CD14-positive monocyte (primary cell): ENCODE measurements around the gene SLC22A7. TPM values are rescaled to one million over a fixed set of nuclear protein-coding genes. Genes with fewer than 3 reads are reported as not detected.

Experiments used
- DNase-seq, 3 donors: peaks; one replicate each; pipeline ENCODE4 v3.0.0-alpha.2; 2011 to 2022
- H2AFZ ChIP-seq: 2 replicates; pipeline ENCODE4 v1.6.0; 2012; ENCODE audit warnings: mild to moderate bottlenecking, low read depth, low read length, inconsistent platforms; ENCODE audit not compliant: insufficient read depth, poor library complexity, severe bottlenecking
- H3K27ac ChIP-seq, 2 donors: 1 replicate in 1 of 2; 2 replicates in 1 of 2; pipeline ENCODE4 v1.5.1; 2012 to 2013; ENCODE audit warnings: low read length in 2 of 2, control low read depth in 1 of 2, inconsistent platforms in 1 of 2, low read depth in 1 of 2, mild to moderate bottlenecking in 1 of 2
- H3K27me3 ChIP-seq, 2 donors: one replicate each; pipeline versions ENCODE4 v1.6.0 to v1.6.1; 2011 to 2013; ENCODE audit warnings: low read length in 2 of 2; ENCODE audit not compliant: control insufficient read depth in 2 of 2, insufficient read depth in 2 of 2
- H3K36me3 ChIP-seq, 2 donors: replicated peaks in 1 of 2; 1 replicate in 1 of 2; 2 replicates in 1 of 2; pipeline versions ENCODE4 v1.5.1 to v1.6.1; 2012 to 2013; ENCODE audit warnings: low read length in 2 of 2, control low read depth in 1 of 2, inconsistent platforms in 1 of 2, mild to moderate bottlenecking in 1 of 2; ENCODE audit not compliant: insufficient read depth in 2 of 2, control insufficient read depth in 1 of 2
- H3K4me1 ChIP-seq, 2 donors: 1 replicate in 1 of 2; 2 replicates in 1 of 2; pipeline versions ENCODE4 v1.5.1 to v1.6.1; 2012 to 2013; ENCODE audit warnings: low read length in 2 of 2, control low read depth in 1 of 2, inconsistent platforms in 1 of 2, mild to moderate bottlenecking in 1 of 2, moderate library complexity in 1 of 2; ENCODE audit not compliant: insufficient read depth in 2 of 2, control insufficient read depth in 1 of 2
- H3K4me2 ChIP-seq: replicated peaks from 2 replicates; pipeline ENCODE3; 2012; ENCODE audit warnings: low read length, moderate library complexity, mild to moderate bottlenecking; ENCODE audit not compliant: poor library complexity, severe bottlenecking; ENCODE audit errors: extremely low read depth
- H3K4me3 ChIP-seq, 3 experiments: fragments of 200-600 bp in 1 of 3; sonication (generic) in 1 of 3; replicated peaks in 1 of 3; 1 replicate in 2 of 3; 2 replicates in 1 of 3; pipeline ENCODE4 v1.5.1; 2011 to 2013; ENCODE audit warnings: low read length in 3 of 3, mild to moderate bottlenecking in 3 of 3, control low read depth in 2 of 3, low read depth in 2 of 3, inconsistent platforms in 1 of 3, moderate library complexity in 1 of 3
- H3K79me2 ChIP-seq: 2 replicates; pipeline ENCODE4 v1.6.0; 2012; ENCODE audit warnings: mild to moderate bottlenecking, control low read depth, inconsistent platforms, low read length, moderate library complexity; ENCODE audit not compliant: insufficient read depth
- H3K9ac ChIP-seq: 2 replicates; pipeline ENCODE4 v1.6.0; 2017; ENCODE audit warnings: low read length, mild to moderate bottlenecking; ENCODE audit not compliant: insufficient read depth, poor library complexity, severe bottlenecking
- H3K9me3 ChIP-seq, 2 donors: replicated peaks in 1 of 2; 1 replicate in 1 of 2; 2 replicates in 1 of 2; pipeline versions ENCODE4 v1.5.1 to v1.6.1; 2012 to 2013; ENCODE audit warnings: low read length in 2 of 2, control low read depth in 1 of 2; ENCODE audit not compliant: control insufficient read depth in 1 of 2, insufficient read depth in 1 of 2
- H4K20me1 ChIP-seq: 2 replicates; pipeline ENCODE4 v1.6.0; 2012; ENCODE audit warnings: mild to moderate bottlenecking, low read length, control low read depth, moderate library complexity; ENCODE audit not compliant: insufficient read depth
- H3K27ac Mint-ChIP-seq, 7 donors: one replicate each; pipeline ENCODE4 v1.8.0; 2020; ENCODE audit warnings: mild to moderate bottlenecking in 7 of 7, mixed read lengths in 7 of 7, moderate library complexity in 6 of 7, inconsistent platforms in 2 of 7
- H3K27me3 Mint-ChIP-seq, 3 donors: one replicate each; pipeline ENCODE4 v1.8.0; 2021 to 2022; ENCODE audit warnings: low read depth in 3 of 3, mild to moderate bottlenecking in 3 of 3, mixed read lengths in 3 of 3, moderate library complexity in 3 of 3, inconsistent platforms in 1 of 3
- H3K36me3 Mint-ChIP-seq, 2 donors: one replicate each; pipeline ENCODE4 v1.8.0; 2020; ENCODE audit warnings: mixed read lengths in 2 of 2, inconsistent platforms in 1 of 2, mild to moderate bottlenecking in 1 of 2
- H3K4me1 Mint-ChIP-seq: one replicate; pipeline ENCODE4 v1.8.0; 2020; ENCODE audit warnings: mild to moderate bottlenecking, mixed read lengths
- H3K4me3 Mint-ChIP-seq, 2 donors: one replicate each; pipeline ENCODE4 v1.8.0; 2020; ENCODE audit warnings: mild to moderate bottlenecking in 2 of 2, mixed read lengths in 2 of 2, moderate library complexity in 1 of 2
- H3K9me3 Mint-ChIP-seq, 7 donors: one replicate each; pipeline ENCODE4 v1.8.0; 2020 to 2022; ENCODE audit warnings: mixed read lengths in 7 of 7, mild to moderate bottlenecking in 6 of 7, moderate library complexity in 6 of 7, inconsistent platforms in 2 of 7
- CTCF ChIP-seq: fragments of 200-600 bp; IDR thresholded peaks from one replicate; pipeline ENCODE4 v1.8.0; 2022; ENCODE audit warnings: antibody characterized with exemption, mild to moderate bottlenecking
- WGBS: methylation state at CpG from one replicate; pipeline ENCODE4 v1.1.5; 2013; ENCODE audit warnings: missing lambda C conversion rate; ENCODE audit not compliant: insufficient coverage; 5-methylcytosine and 5-hydroxymethylcytosine counted together
- intact Hi-C, 2 donors: fragments of 100-400 bp; cut with micrococcal nuclease; formaldehyde crosslinking; loops; one replicate each; pipeline versions ENCODE4 v1.15.0 to v1.15.1; 2023
- polyA plus RNA-seq, 3 donors: library from polyadenylated mRNA; depleted of rRNA in 1 of 3; unstranded in 2 of 3; stranded (reverse) in 1 of 3; fragments of 300-500 nt in 2 of 3; fragments of >200 nt in 1 of 3; fragmentation: Illumina TruSeq in 2 of 3; gene quantifications; 1 replicate in 2 of 3; 2 replicates in 1 of 3; pipeline ENCODE4 v1.2.3, GENCODE V29; 2012 to 2021

SLC22A7 gene
- polyA plus RNA-seq, 3 donors = not detected

- H3K4me1 ChIP-seq = no peaks in the 10 kb centered on the region
- H3K27ac Mint-ChIP-seq = no peak overlapping the region
- peaks cover 2% of the 10 kb centered on the region for H3K4me1 Mint-ChIP-seq
- H3K9me3 ChIP-seq = no peaks in the 10 kb centered on the region
- peak overlapping the region in 1 of 2 donors; percentile 80 for H3K4me3 Mint-ChIP-seq
- H3K27me3 Mint-ChIP-seq = peaks cover 32 to 51% (median 39%) of the 10 kb centered on the region in 3 donors
- H3K36me3 ChIP-seq = no peaks in the 10 kb centered on the region
- no peak overlapping the region for H3K9ac ChIP-seq
- no peak overlapping the region for H3K27ac ChIP-seq
- H2AFZ ChIP-seq = no peak overlapping the region
- H3K36me3 Mint-ChIP-seq = no peaks in the 10 kb centered on the region
- no peak for DNase-seq
- peaks cover 0 to 4% (median 0%) of the 10 kb centered on the region in 7 donors for H3K9me3 Mint-ChIP-seq
- H3K4me2 ChIP-seq = no peak overlapping the region
- no peak overlapping the region for H3K4me3 ChIP-seq
- intact Hi-C loops = no loop called here
- H3K79me2 ChIP-seq = no peaks in the 10 kb centered on the region
- 7% methylated on average over 67 of the region's 83 CpGs for WGBS
- TF ChIP-seq CTCF = no peak
- no peaks in the 10 kb centered on the region for H4K20me1 ChIP-seq
- H3K27me3 ChIP-seq = peaks cover 0 to 38% of the 10 kb centered on the region in 2 donors
Observed at GRCh38 chr6:43284991-43285781, 12.9 kb upstream of the SLC22A7 start.

- Histone ChIP-seq H3K9ac (no peak overlapping the region), H3K79me2 (no peaks in the 10 kb centered on the region), H4K20me1 (no peaks in the 10 kb centered on the region), H3K27me3 (peaks cover 0 to 34% of the 10 kb centered on the region in 2 donors), H3K4me3 (no peak overlapping the region), H3K27ac (no peak overlapping the region), H3K4me2 (no peak overlapping the region), H3K36me3 (no peaks in the 10 kb centered on the region), H3K4me1 (no peaks in the 10 kb centered on the region), H3K9me3 (no peaks in the 10 kb centered on the region), H2AFZ (no peak overlapping the region)
- intact Hi-C loops = no loop called here
- Mint-ChIP-seq H3K27me3 (peaks cover 32 to 46% (median 40%) of the 10 kb centered on the region in 3 donors), H3K9me3 (peaks cover 0 to 4% (median 0%) of the 10 kb centered on the region in 7 donors), H3K36me3 (no peaks in the 10 kb centered on the region), H3K4me1 (peaks cover 2% of the 10 kb centered on the region), H3K4me3 (peak overlapping the region in 1 of 2 donors; percentile 80), H3K27ac (no peak overlapping the region)
- DNase-seq = no peak
- no peak for TF ChIP-seq CTCF
- WGBS = 90% methylated on average over 5 of the region's 5 CpGs
Observed at GRCh38 chr6:43285832-43286231, 12.2 kb upstream of the SLC22A7 start.
